ENCODE measurements around the gene FAM171A1. TPM values are rescaled to one million over a fixed set of nuclear protein-coding genes. Genes with fewer than 3 reads are reported as not detected.

FAM171A1 gene
- total RNA-seq, 1 experiment from 2014 or later, result 46.5 TPM

GRCh38 chr10:15369256-15370211, 1.6 kb downstream of the FAM171A1 start:
- peak overlapping the region; percentile 88 for H3K27ac ChIP-seq (ENCODE audit: low read depth, low read length, poor library complexity, severe bottlenecking)
- no peaks in the 10 kb centered on the region for H3K27me3 ChIP-seq (replicated peaks; ENCODE audit: insufficient read depth, low read depth, low read length, poor library complexity)
- intact Hi-C loops (cut with micrococcal nuclease; ENCODE audit: unreplicated experiment), result loop anchor here (2.0 to 5.0 kb wide), 2 partner anchors 107 to 161 kb away; no protein-coding TSS in a partner anchor
- DNase-seq (ENCODE audit: low spot score), result no peak
- H3K9me3 ChIP-seq (ENCODE audit: low read depth, low read length, poor library complexity, severe bottlenecking), result no peaks in the 10 kb centered on the region
- no TSS peak for BruUV-seq (replicated peaks)
- CTCF ChIA-PET, result interaction anchor here (0.5 to 0.7 kb wide), 3 partner anchors 74 to 337 kb away, joined by 3 to 5 read pairs (median 4); no protein-coding TSS in a partner anchor
- H3K4me1 ChIP-seq (ENCODE audit: insufficient read depth, low read length, poor library complexity, severe bottlenecking), result peaks cover 6% of the 10 kb centered on the region
- H3K36me3 ChIP-seq (ENCODE audit: insufficient read depth, low read length, poor library complexity, severe bottlenecking), result no peaks in the 10 kb centered on the region
- H3K4me3 ChIP-seq (ENCODE audit: low read depth, low read length, poor library complexity, severe bottlenecking), result peak overlapping the region; percentile 67
- TF ChIP-seq EZH2 (IDR thresholded peaks at IDR 0.05; ENCODE audit: borderline replicate concordance, low read depth, low read length, poor library complexity, severe bottlenecking) (no peak), CTCF (conservative IDR thresholded peaks at IDR 0.05; ENCODE audit: low read depth, low read length) (no peak)
- POLR2A ChIA-PET (ENCODE audit: low non-redundant PET), result interaction anchor here (0.5 to 0.8 kb wide), 2 partner anchors 28 to 164 kb away, joined by 3 read pairs; no protein-coding TSS in a partner anchor

- intact Hi-C loops (cut with micrococcal nuclease; ENCODE audit: unreplicated experiment), result no loop called here
- no peaks in the 10 kb centered on the region for H3K9me3 ChIP-seq (ENCODE audit: low read depth, low read length, poor library complexity, severe bottlenecking)
- TSS peak; percentile 30 for BruUV-seq (replicated peaks)
- no peaks in the 10 kb centered on the region for H3K27me3 ChIP-seq (replicated peaks; ENCODE audit: insufficient read depth, low read depth, low read length, poor library complexity)
- no peak for DNase-seq (ENCODE audit: low spot score)
- ChIA-PET CTCF (interaction anchor here (0.7 kb wide), 1 partner anchor 105 kb away, joined by 3 read pairs; no protein-coding TSS in a partner anchor), POLR2A (ENCODE audit: low non-redundant PET) (interaction anchor here (0.8 kb wide), 1 partner anchor 26 kb away, joined by 3 read pairs; no protein-coding TSS in a partner anchor)
- H3K4me3 ChIP-seq (ENCODE audit: low read depth, low read length, poor library complexity, severe bottlenecking), result no peak overlapping the region
- no peak overlapping the region for H3K27ac ChIP-seq (ENCODE audit: low read depth, low read length, poor library complexity, severe bottlenecking)
- TF ChIP-seq EZH2 (IDR thresholded peaks at IDR 0.05; ENCODE audit: borderline replicate concordance, low read depth, low read length, poor library complexity, severe bottlenecking) (no peak), CTCF (conservative IDR thresholded peaks at IDR 0.05; ENCODE audit: low read depth, low read length) (no peak)
- no peaks in the 10 kb centered on the region for H3K36me3 ChIP-seq (ENCODE audit: insufficient read depth, low read length, poor library complexity, severe bottlenecking)
- H3K4me1 ChIP-seq (ENCODE audit: insufficient read depth, low read length, poor library complexity, severe bottlenecking), result no peaks in the 10 kb centered on the region
Measured at GRCh38 chr10:15368101-15368855, 2.8 kb downstream of the FAM171A1 start.

- CTCF ChIA-PET, result no interaction called here
Measured at GRCh38 chr10:15367296-15368085, 3.6 kb downstream of the FAM171A1 start.

More at GRCh38 chr10:15367296-15368085, 3.6 kb downstream of the FAM171A1 start:
- no peak overlapping the region for H3K4me3 ChIP-seq (ENCODE audit: low read depth, low read length, poor library complexity, severe bottlenecking)
- POLR2A ChIA-PET (ENCODE audit: low non-redundant PET), result no interaction called here
- H3K4me1 ChIP-seq (ENCODE audit: insufficient read depth, low read length, poor library complexity, severe bottlenecking), result no peaks in the 10 kb centered on the region
- H3K27me3 ChIP-seq (replicated peaks; ENCODE audit: insufficient read depth, low read depth, low read length, poor library complexity), result no peaks in the 10 kb centered on the region
- TF ChIP-seq CTCF (conservative IDR thresholded peaks at IDR 0.05; ENCODE audit: low read depth, low read length), result no peak
- TF ChIP-seq EZH2 (IDR thresholded peaks at IDR 0.05; ENCODE audit: borderline replicate concordance, low read depth, low read length, poor library complexity, severe bottlenecking), result no peak
- no peak overlapping the region for H3K27ac ChIP-seq (ENCODE audit: low read depth, low read length, poor library complexity, severe bottlenecking)
- no TSS peak for BruUV-seq (replicated peaks)
- intact Hi-C loops (cut with micrococcal nuclease; ENCODE audit: unreplicated experiment), result no loop called here
- no peaks in the 10 kb centered on the region for H3K36me3 ChIP-seq (ENCODE audit: insufficient read depth, low read length, poor library complexity, severe bottlenecking)
- H3K9me3 ChIP-seq (ENCODE audit: low read depth, low read length, poor library complexity, severe bottlenecking), result no peaks in the 10 kb centered on the region
- no peak for DNase-seq (ENCODE audit: low spot score)
